NOMO-1 treated with dmso at 0.1 percent for 144 hours (cell line): ENCODE measurements around the gene ARHGAP24.
"Not testable (repeated sequence)": the region's sequence is repeated elsewhere in the genome, so short reads cannot be mapped to it uniquely, and the experiment has no call there.

Source experiments
- DNase-seq: peaks from one replicate; lab custom pipeline; 2025; ENCODE audit not compliant: unreplicated experiment; lab: John Stamatoyannopoulos, UW

The ARHGAP24 gene

GRCh38 chr4:85515701-85516100 is 40.8 kb downstream of the ARHGAP24 start:
- DNase-seq, result no peak

- DNase-seq, result not testable (repeated sequence)
These were observed 43.6 kb downstream of the ARHGAP24 start for GRCh38 chr4:85518526-85518925.

GRCh38 chr4:85520765-85521749 is 46.1 kb downstream of the ARHGAP24 start:
- no peak for DNase-seq

GRCh38 chr4:85522277-85522676 is 47.3 kb downstream of the ARHGAP24 start:
- no peak for DNase-seq

GRCh38 chr4:85522836-85523235 is 47.9 kb downstream of the ARHGAP24 start:
- no peak for DNase-seq

GRCh38 chr4:85527815-85528214 is 52.9 kb downstream of the ARHGAP24 start:
- no peak for DNase-seq

- DNase-seq, result no peak
These were observed 56.8 kb downstream of the ARHGAP24 start for GRCh38 chr4:85531560-85532341.

GRCh38 chr4:85534120-85534519 is 59.2 kb downstream of the ARHGAP24 start:
- DNase-seq, result no peak

GRCh38 chr4:85543832-85544231 is 68.9 kb downstream of the ARHGAP24 start:
- DNase-seq, result no peak

GRCh38 chr4:85544751-85545150 is 69.8 kb downstream of the ARHGAP24 start:
- DNase-seq, result no peak

GRCh38 chr4:85548116-85548515 is 73.2 kb downstream of the ARHGAP24 start:
- DNase-seq, result no peak

- no peak for DNase-seq
These were observed 73.9 kb downstream of the ARHGAP24 start for GRCh38 chr4:85548841-85549240.

GRCh38 chr4:85555206-85555605 is 80.3 kb downstream of the ARHGAP24 start:
- DNase-seq, result no peak

- no peak for DNase-seq
These were observed 81.3 kb downstream of the ARHGAP24 start for GRCh38 chr4:85556283-85556682.

- DNase-seq, result no peak
These were observed 82.3 kb downstream of the ARHGAP24 start for GRCh38 chr4:85557016-85557901.

GRCh38 chr4:85565761-85566480 is 91.0 kb downstream of the ARHGAP24 start:
- DNase-seq, result no peak

GRCh38 chr4:85569730-85570299 is 94.9 kb downstream of the ARHGAP24 start:
- no peak for DNase-seq

GRCh38 chr4:85570388-85570787 is 95.4 kb downstream of the ARHGAP24 start:
- DNase-seq, result no peak

- no peak for DNase-seq
These were observed 96.1 kb downstream of the ARHGAP24 start for GRCh38 chr4:85571008-85571407.

GRCh38 chr4:85573270-85573669 is 98.3 kb downstream of the ARHGAP24 start:
- DNase-seq, result no peak
